Lower leg skin (tissue), 4 donors: ENCODE data around the gene KRT6B. TPM values are rescaled to one million over a fixed set of nuclear protein-coding genes. Genes with fewer than 3 reads are reported as not detected.
"Not testable (repeated sequence)": the region's sequence is repeated elsewhere in the genome, so short reads cannot be mapped to it uniquely, and the experiment has no call there.

Experiments used
- DNase-seq, 2 donors: peaks; one replicate each; pipeline ENCODE4 v3.0.0-alpha.2; 2019; ENCODE audit warnings: low spot score in 2 of 2
- H3K4me3 ChIP-seq: fragments of 200-600 bp; sonication (generic); 2 replicates; pipeline ENCODE4 v1.5.1; 2017; ENCODE audit warnings: mild to moderate bottlenecking, low read depth; ENCODE audit not compliant: poor library complexity, severe bottlenecking
- CTCF ChIP-seq, 3 donors: fragments of 450-650 bp; IDR thresholded peaks; one replicate each; pipeline ENCODE4 v1.5.1; 2016; ENCODE audit warnings: antibody characterized with exemption in 3 of 3, mild to moderate bottlenecking in 3 of 3, moderate library complexity in 2 of 3
- POLR2A ChIP-seq, 2 donors: fragments of 450-650 bp; IDR thresholded peaks; one replicate each; pipeline ENCODE4 v1.6.1; 2016 to 2017; ENCODE audit warnings: antibody characterized with exemption in 2 of 2, mild to moderate bottlenecking in 1 of 2, moderate library complexity in 1 of 2
- WGBS, 2 donors: methylation state at CpG; one replicate each; pipeline ENCODE4 v1.1.5; 2018; 5-methylcytosine and 5-hydroxymethylcytosine counted together
- intact Hi-C: fragments of 100-400 bp; cut with DNase I; formaldehyde crosslinking; loops from one replicate; pipeline ENCODE4 v1.15.0; 2023; ENCODE audit warnings: low total_unique reads
- total RNA-seq, 4 donors: library from RNA; depleted of rRNA; stranded (reverse); fragments of >200 nt; gene quantifications; one replicate each; pipeline ENCODE4 v1.1.0, GENCODE V29; 2016

KRT6B gene
- total RNA-seq, 4 donors from 2014 or later, result 49.8 to 441 (median 157) TPM

DNA sequence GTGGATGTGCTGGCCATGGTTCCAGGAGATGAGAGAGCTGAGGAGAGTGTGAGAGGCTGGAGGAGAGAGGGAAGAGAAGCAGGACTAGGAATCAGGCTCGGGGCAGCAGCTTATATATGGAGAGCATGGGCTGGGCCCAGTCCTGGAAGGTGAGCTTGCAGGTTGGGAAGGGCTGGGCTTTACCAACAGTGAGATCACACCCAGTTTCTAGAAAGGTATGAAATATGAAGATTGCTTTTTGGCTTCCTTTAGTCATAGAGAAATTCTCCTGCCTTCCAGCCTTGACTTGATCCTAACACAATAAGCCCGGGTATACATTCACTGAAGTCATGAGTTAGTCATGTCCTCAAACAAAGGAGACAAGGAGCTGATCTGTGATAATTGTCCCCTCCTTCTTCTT, 41.2 kb upstream of the KRT6B start, which contains the start of gene KRT6A:
KRT6A (minus strand) TSS at position 86 of the 400 bp plus-strand sequence; CDS start at position 17, 69 bp downstream.
- 47 to 65% methylated on average over 2 of the region's 2 CpGs for WGBS, 2 donors
- DNase-seq, result no peak
- no peak within 1 kb of the TSS for H3K4me3 ChIP-seq
- TF ChIP-seq CTCF (IDR thresholded peaks at IDR 0.05) (no peak), POLR2A (IDR thresholded peaks at IDR 0.05) (no peak)
- intact Hi-C loops, result no loop called here

- 85 to 89% methylated on average over 3 to 4 of the region's 6 CpGs for WGBS, 2 donors
- intact Hi-C loops, H3K4me3 ChIP-seq: not testable (repeated sequence)
- DNase-seq, result peak in 1 of 2 donors; percentile 82
Observed at GRCh38 chr12:52492405-52492804, 40.5 kb upstream of the KRT6B start.

DNA sequence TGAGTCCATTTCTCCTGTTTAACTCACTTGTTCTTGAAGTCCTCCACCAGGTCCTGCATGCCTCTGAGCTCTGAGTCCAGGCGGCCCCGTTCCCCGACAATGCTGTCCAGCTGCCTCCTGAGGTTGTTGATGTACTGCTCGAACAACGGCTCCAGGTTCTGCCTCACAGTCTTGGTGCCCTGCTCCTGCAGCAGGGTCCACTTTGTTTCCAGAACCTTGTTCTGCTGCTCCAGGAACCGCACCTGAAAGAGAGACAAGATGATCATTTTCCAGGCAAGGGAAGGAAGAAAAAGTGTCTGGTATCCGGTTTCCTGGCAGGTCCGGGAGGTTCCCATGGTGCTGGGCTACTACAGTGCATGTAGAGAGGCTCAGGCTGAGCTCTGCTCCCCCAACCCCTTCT, 39.5 kb upstream of the KRT6B start:
- DNase-seq, intact Hi-C loops, H3K4me3 ChIP-seq: not testable (repeated sequence)
- 81 to 85% methylated on average over 8 of the region's 8 CpGs for WGBS, 2 donors

DNA sequence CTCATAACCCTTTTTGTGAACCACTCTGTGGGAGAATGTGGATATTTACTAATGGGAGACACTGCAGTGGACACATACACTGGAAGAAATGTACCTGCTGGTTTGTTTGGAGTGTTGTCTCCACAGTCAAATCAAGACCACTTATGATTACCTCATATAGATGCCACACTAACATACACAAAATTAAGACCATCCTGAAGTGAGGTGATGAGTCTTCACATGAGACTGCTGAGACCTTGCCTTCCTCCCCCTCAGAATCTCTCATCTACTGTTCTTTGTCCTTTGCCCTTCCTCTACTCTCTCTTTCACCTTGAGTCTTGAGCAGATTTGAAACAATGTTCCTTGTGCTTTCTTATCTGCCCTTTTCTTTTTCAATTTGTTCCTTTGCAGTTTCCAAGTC, 36.8 kb upstream of the KRT6B start:
- DNase-seq, result no peak
- TF ChIP-seq CTCF (IDR thresholded peaks at IDR 0.05) (no peak), POLR2A (IDR thresholded peaks at IDR 0.05) (no peak)
- H3K4me3 ChIP-seq, result no peak overlapping the region
- intact Hi-C loops, result no loop called here

DNA sequence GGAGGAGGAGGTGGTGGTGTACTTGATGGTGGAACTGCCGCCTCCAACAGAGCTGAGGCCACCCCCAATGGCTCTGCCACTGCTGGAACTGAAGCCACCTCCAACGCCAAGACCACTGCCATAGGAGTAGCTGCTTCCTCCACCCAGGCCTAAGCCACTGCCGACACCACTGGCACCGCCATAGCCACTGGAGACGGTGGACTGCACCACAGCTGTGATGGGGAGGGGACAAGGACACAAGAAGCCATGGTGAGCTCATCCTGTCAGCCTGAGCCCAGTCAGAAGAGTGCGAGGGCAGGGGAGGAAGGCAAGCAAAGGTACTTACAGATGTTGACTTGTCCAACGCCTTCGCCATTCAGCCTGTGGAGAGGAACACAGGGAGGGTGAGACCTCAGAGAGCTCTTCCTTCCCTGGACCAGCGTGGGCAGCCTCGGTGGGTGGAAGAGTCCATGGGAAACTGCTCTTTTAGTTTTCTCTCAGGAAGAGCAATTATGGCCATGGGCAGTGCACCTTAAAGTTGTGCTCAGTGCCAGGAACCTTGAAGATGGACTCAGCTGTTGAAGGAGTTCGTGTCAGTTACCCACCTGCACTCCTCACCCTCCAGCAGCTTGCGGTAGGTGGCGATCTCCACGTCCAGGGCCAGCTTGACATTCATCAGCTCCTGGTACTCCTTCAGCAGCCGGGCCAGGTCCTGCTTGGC, 35.9 kb upstream of the KRT6B start:
- 91 to 92% methylated on average over 10 to 11 of the region's 15 CpGs for WGBS, 2 donors
- H3K4me3 ChIP-seq, DNase-seq, intact Hi-C loops: not testable (repeated sequence)

GRCh38 chr12:52487211-52487610, 35.3 kb upstream of the KRT6B start:
- intact Hi-C loops, result no loop called here
- H3K4me3 ChIP-seq, result no peak overlapping the region
- TF ChIP-seq POLR2A (IDR thresholded peaks at IDR 0.05), result no peak
- TF ChIP-seq CTCF (IDR thresholded peaks at IDR 0.05), result no peak
- 52 to 100% methylated on average over 1 of the region's 1 CpG for WGBS, 2 donors
- DNase-seq, result no peak

GRCh38 chr12:52486166-52487105, 34.5 kb upstream of the KRT6B start:
- WGBS, 2 donors, result 65 to 66% methylated on average over 5 of the region's 5 CpGs
- no peak for DNase-seq
- intact Hi-C loops, result no loop called here
- H3K4me3 ChIP-seq, result no peak overlapping the region
- TF ChIP-seq POLR2A (IDR thresholded peaks at IDR 0.05), result no peak
- TF ChIP-seq CTCF (IDR thresholded peaks at IDR 0.05), result no peak
